Astrocyte of the cerebellum (primary cell): Measurements from ENCODE around the gene SLC26A9.

Source experiments
- DNase-seq: peaks from one replicate; pipeline ENCODE4 v3.0.0-alpha.2; 2011; ENCODE audit warnings: low read depth
- H3K4me3 ChIP-seq: 2 replicates; pipeline ENCODE4 v1.5.1; 2011; ENCODE audit warnings: mild to moderate bottlenecking, low read depth, low read length, moderate library complexity
- CTCF ChIP-seq: IDR thresholded peaks from 2 replicates; pipeline ENCODE4 v1.5.1; 2012; ENCODE audit warnings: low read length, low read depth, moderate library complexity, mild to moderate bottlenecking; ENCODE audit errors: missing control alignments
- in situ Hi-C: cut with HindIII; loops from 2 replicates; pipeline ENCODE4 v1.10.0; 2017; ENCODE audit warnings: low sequenced_read_pairs

Gene SLC26A9

GRCh38 chr1:205979301-205979700 is 36.0 kb upstream of the SLC26A9 start:
- in situ Hi-C loops: loop anchor here (10.0 to 25.0 kb wide), 2 partner anchors 54 to 133 kb away; partner anchors contain the start of gene AVPR1B
- no peak for TF ChIP-seq CTCF
- DNase-seq: no peak
- H3K4me3 ChIP-seq: no peak overlapping the region

- TF ChIP-seq CTCF: no peak
- in situ Hi-C loops: loop anchor here (10.0 to 25.0 kb wide), 2 partner anchors 54 to 134 kb away; partner anchors contain the start of gene AVPR1B
- H3K4me3 ChIP-seq: no peak overlapping the region
- DNase-seq: no peak
Measured at GRCh38 chr1:205978676-205979075, 35.4 kb upstream of the SLC26A9 start.

- DNase-seq: peak; percentile 60
- in situ Hi-C loops: loop anchor here (10.0 to 25.0 kb wide), 2 partner anchors 53 to 135 kb away; partner anchors contain the start of gene AVPR1B
- peak; percentile 97 for TF ChIP-seq CTCF
Measured at GRCh38 chr1:205977402-205978014, 34.3 kb upstream of the SLC26A9 start.

GRCh38 chr1:205976708-205977401 is 33.6 kb upstream of the SLC26A9 start:
- no peak for DNase-seq
- in situ Hi-C loops: loop anchor here (10.0 to 25.0 kb wide), 2 partner anchors 52 to 135 kb away; partner anchors contain the start of gene AVPR1B
- no peak overlapping the region for H3K4me3 ChIP-seq
- no peak for TF ChIP-seq CTCF

More at GRCh38 chr1:205977402-205978014, 34.3 kb upstream of the SLC26A9 start:
- H3K4me3 ChIP-seq: no peak overlapping the region

GRCh38 chr1:205976036-205976435 is 32.8 kb upstream of the SLC26A9 start:
- TF ChIP-seq CTCF: no peak
- H3K4me3 ChIP-seq: no peak overlapping the region
- no peak for DNase-seq
- in situ Hi-C loops: loop anchor here (10.0 to 25.0 kb wide), 2 partner anchors 51 to 136 kb away; partner anchors contain the start of gene AVPR1B

GRCh38 chr1:205975387-205975998 is 32.2 kb upstream of the SLC26A9 start:
- DNase-seq: no peak
- in situ Hi-C loops: loop anchor here (10.0 to 25.0 kb wide), 2 partner anchors 51 to 137 kb away; partner anchors contain the start of gene AVPR1B
- no peak overlapping the region for H3K4me3 ChIP-seq
- no peak for TF ChIP-seq CTCF
